Activated naive CD8-positive, alpha-beta T cell treated with anti-CD3 and anti-CD28 coated beads, Interleukin-2, amount 50 U/mL, for 24 hours (primary cell): ENCODE results near the gene SPDEF.

Source experiments
- ATAC-seq: fragments of 150-1000 bp; cut with Tn5 transposase; one replicate; pipeline ENCODE4 v1.10.0; 2021
- DNase-seq: peaks from one replicate; pipeline ENCODE4 v3.0.0; 2021
- H3K27ac Mint-ChIP-seq: one replicate; pipeline ENCODE4 v1.8.0; 2021; ENCODE audit warnings: mild to moderate bottlenecking, mixed read lengths
- H3K27me3 Mint-ChIP-seq: one replicate; pipeline ENCODE4 v1.8.0; 2021; ENCODE audit warnings: mixed read lengths
- H3K36me3 Mint-ChIP-seq: one replicate; pipeline ENCODE4 v1.8.0; 2021; ENCODE audit warnings: low read depth, mixed read lengths
- H3K4me1 Mint-ChIP-seq: one replicate; pipeline ENCODE4 v1.8.0; 2021; ENCODE audit warnings: mixed read lengths
- H3K4me3 Mint-ChIP-seq: one replicate; pipeline ENCODE4 v1.8.0; 2021; ENCODE audit warnings: mild to moderate bottlenecking, moderate library complexity, mixed read lengths
- H3K9me3 Mint-ChIP-seq: one replicate; pipeline ENCODE4 v1.8.0; 2021; ENCODE audit warnings: mixed read lengths

Gene SPDEF

GRCh38 chr6:34526241-34526972 is 29.7 kb downstream of the SPDEF start:
- Mint-ChIP-seq H3K36me3 (no peaks in the 10 kb centered on the region), H3K4me3 (no peak overlapping the region), H3K27me3 (no peaks in the 10 kb centered on the region), H3K27ac (no peak overlapping the region), H3K4me1 (peaks cover 6% of the 10 kb centered on the region), H3K9me3 (no peaks in the 10 kb centered on the region)
- no peak for DNase-seq
- no peak for ATAC-seq

DNA sequence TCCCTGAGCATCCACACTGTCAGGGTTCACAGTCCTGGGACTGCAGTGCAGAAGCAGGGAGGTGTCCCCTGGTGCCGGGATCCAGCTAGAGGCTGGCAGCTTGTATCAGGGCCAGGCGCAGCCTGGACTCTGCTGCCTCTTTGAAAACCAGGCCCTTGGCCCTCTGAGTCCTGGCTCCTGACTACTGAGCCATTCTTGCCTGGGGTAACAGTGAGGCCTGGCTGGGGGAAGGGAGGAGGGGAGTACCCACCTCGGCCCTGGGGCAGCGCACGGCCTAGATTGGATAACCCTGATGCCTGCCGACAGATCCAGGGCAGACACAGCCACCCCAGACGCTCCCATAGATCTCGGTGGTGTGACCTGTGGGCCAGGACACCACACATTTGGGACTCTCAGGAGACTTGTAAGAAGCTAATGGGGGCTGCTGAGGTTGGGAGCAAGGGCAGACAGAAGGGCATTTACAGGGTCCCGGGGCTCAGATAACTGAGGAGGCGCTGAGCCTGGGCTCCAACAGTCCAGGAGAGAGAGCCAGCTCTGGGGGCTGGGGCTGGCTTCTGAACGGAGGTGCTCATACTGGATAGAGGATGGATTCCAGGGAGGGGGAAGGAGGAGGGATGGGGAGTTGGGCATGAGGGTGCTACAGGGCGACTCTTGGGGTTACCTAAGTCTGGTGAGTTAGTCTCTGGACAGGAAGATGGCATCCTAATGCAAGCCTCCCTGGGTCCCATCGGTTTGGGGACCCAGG is 30.5 kb downstream of the SPDEF start:
- H3K27ac Mint-ChIP-seq = no peak overlapping the region
- H3K36me3 Mint-ChIP-seq = no peaks in the 10 kb centered on the region
- H3K4me1 Mint-ChIP-seq = peaks cover 6% of the 10 kb centered on the region
- H3K9me3 Mint-ChIP-seq = no peaks in the 10 kb centered on the region
- no peak overlapping the region for H3K4me3 Mint-ChIP-seq
- no peak for DNase-seq
- H3K27me3 Mint-ChIP-seq = no peaks in the 10 kb centered on the region
- no peak for ATAC-seq

DNA sequence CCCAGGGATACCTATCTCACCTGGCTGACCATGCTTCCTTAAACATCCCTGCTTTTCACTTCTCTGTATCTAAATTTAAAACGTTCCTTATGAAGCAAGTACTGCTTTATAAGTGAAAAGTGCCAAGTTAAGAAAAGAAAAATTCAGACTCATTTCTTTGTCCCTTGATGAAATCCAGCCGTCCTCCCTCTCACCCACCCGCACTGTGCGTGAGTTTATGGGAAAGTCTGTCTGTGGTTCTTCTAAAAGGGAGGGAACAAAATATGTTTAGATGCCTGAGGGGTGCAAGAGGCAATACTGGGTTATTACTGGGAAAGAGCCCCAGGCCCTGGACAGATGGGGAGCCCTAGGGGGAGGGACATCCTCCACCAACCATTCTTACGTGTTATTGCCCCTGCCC is 31.2 kb downstream of the SPDEF start:
- ATAC-seq = no peak
- Mint-ChIP-seq H3K4me1 (peaks cover 6% of the 10 kb centered on the region), H3K27ac (no peak overlapping the region)

GRCh38 chr6:34524499-34524898 is 31.6 kb downstream of the SPDEF start:
- H3K36me3 Mint-ChIP-seq = no peaks in the 10 kb centered on the region
- no peaks in the 10 kb centered on the region for H3K9me3 Mint-ChIP-seq
- ATAC-seq (no peak), DNase-seq (no peak)
- no peak overlapping the region for H3K4me3 Mint-ChIP-seq
- no peak overlapping the region for H3K27ac Mint-ChIP-seq
- peaks cover 6% of the 10 kb centered on the region for H3K4me1 Mint-ChIP-seq
- no peaks in the 10 kb centered on the region for H3K27me3 Mint-ChIP-seq

More for the DNA sequence above, 31.2 kb downstream of the SPDEF start:
- H3K9me3 Mint-ChIP-seq = no peaks in the 10 kb centered on the region
- no peak for DNase-seq
- no peaks in the 10 kb centered on the region for H3K27me3 Mint-ChIP-seq
- H3K4me3 Mint-ChIP-seq = no peak overlapping the region
- no peaks in the 10 kb centered on the region for H3K36me3 Mint-ChIP-seq

DNA sequence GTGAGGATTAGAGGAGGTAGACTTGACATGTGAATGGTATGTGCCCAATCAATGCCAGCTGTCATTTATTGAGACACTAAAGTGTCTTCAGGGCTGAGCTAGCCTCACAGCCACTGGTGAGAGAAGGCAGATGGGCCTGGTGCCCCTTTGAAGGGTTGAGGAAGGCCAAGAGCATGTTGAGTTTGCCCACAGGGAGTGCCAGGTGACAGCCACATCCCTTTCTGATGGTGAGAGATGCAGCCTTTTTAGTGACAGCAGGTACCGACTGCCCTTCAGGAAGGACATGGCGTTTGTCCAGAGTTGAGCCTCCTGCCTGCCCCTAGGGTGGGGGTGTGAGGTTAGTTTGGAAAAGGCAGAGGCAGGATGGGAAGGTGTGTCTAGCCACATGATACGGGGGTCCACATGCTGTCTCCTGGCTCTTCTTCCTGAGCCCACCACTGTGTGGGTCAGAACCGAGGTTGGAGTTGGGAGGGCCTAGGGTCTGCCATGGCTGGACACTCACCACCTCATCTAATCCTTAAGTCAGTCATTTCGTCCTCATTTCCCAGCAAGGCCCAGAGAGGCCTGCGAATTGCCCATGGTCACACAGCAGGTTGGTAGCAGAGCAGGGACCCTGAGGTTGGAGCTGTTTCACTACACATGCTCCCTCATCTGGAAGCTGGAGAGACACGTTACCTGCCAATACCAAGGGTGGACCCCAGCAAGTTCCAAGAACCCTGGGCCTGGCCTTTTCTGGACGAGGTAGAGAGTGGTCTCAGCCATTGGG is 32.5 kb downstream of the SPDEF start:
- no peak for DNase-seq
- H3K9me3 Mint-ChIP-seq = no peaks in the 10 kb centered on the region
- no peak overlapping the region for H3K27ac Mint-ChIP-seq
- no peak for ATAC-seq
- H3K4me1 Mint-ChIP-seq = peaks cover 6% of the 10 kb centered on the region
- no peaks in the 10 kb centered on the region for H3K36me3 Mint-ChIP-seq
- no peak overlapping the region for H3K4me3 Mint-ChIP-seq
- no peaks in the 10 kb centered on the region for H3K27me3 Mint-ChIP-seq

DNA sequence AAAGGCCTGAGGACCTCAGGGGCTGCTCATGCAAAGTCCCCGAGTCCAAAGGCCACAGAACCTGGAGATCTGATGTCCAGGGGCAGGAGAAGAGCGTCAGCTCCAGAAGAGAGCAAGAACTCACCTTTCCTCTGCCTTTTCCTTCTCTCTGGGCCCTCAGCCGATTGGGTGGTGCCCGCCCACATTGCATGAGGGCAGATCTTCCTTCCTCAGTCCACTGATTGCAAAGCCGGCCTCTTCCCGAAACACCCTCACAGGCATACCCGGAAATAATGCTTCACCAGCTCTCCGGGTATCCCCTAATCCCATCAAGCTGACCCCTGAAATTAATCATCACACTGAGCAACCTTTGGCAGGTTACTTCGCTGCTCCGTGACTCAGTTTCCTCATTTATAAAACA is 33.4 kb downstream of the SPDEF start:
- Mint-ChIP-seq H3K4me3 (no peak overlapping the region), H3K27ac (no peak overlapping the region), H3K4me1 (peaks cover 6% of the 10 kb centered on the region), H3K27me3 (no peaks in the 10 kb centered on the region), H3K36me3 (no peaks in the 10 kb centered on the region), H3K9me3 (no peaks in the 10 kb centered on the region)
- DNase-seq = no peak
- ATAC-seq = no peak

- H3K27ac Mint-ChIP-seq = no peak overlapping the region
- no peak for ATAC-seq
- no peak overlapping the region for H3K4me3 Mint-ChIP-seq
- no peaks in the 10 kb centered on the region for H3K4me1 Mint-ChIP-seq
- no peaks in the 10 kb centered on the region for H3K9me3 Mint-ChIP-seq
- no peak for DNase-seq
- no peaks in the 10 kb centered on the region for H3K36me3 Mint-ChIP-seq
- peaks cover 4% of the 10 kb centered on the region for H3K27me3 Mint-ChIP-seq
These were observed 34.5 kb downstream of the SPDEF start for GRCh38 chr6:34521463-34522285.

DNA sequence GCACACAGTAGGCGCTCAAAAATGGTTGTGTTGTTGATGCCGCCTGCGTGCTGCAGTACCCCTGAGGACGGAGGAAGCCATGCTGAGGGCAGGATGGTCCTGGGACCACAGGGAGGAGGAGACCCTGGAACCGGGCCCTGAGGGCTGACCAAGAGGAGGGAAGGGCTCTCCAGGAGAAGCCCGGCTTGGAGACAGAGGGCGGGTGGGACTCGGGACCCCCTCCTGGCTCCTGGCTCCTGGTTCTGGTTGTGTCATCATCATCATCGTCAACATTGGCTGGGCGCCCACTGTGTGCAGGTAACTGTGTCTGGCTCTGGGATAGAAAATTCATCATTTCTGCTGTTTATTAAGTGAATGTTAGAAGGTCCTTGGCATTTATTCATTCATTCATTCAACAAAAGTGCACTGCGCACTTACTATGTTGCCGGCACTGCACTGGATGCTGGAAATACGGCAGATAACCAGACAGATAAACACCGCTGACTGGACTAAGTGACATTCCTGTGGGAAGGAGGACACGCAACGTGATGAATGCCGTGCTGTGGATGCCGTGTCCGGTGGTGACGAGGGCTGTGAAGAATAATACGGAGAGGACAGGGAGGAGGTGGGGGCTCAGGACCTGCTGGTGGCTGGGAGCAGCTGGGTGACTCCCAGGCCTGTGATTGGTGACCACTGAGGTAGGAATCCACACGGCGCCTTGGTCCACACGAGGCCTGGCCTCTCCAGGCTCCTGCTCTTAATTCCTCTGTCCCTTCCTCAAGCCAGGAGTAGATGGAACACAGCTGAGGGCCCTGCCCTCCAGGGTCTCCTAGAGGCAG is 35.3 kb downstream of the SPDEF start:
- H3K9me3 Mint-ChIP-seq = no peaks in the 10 kb centered on the region
- peaks cover 4% of the 10 kb centered on the region for H3K27me3 Mint-ChIP-seq
- H3K36me3 Mint-ChIP-seq = no peaks in the 10 kb centered on the region
- no peak overlapping the region for H3K27ac Mint-ChIP-seq
- H3K4me1 Mint-ChIP-seq = no peaks in the 10 kb centered on the region
- DNase-seq (no peak), ATAC-seq (no peak)
- no peak overlapping the region for H3K4me3 Mint-ChIP-seq

DNA sequence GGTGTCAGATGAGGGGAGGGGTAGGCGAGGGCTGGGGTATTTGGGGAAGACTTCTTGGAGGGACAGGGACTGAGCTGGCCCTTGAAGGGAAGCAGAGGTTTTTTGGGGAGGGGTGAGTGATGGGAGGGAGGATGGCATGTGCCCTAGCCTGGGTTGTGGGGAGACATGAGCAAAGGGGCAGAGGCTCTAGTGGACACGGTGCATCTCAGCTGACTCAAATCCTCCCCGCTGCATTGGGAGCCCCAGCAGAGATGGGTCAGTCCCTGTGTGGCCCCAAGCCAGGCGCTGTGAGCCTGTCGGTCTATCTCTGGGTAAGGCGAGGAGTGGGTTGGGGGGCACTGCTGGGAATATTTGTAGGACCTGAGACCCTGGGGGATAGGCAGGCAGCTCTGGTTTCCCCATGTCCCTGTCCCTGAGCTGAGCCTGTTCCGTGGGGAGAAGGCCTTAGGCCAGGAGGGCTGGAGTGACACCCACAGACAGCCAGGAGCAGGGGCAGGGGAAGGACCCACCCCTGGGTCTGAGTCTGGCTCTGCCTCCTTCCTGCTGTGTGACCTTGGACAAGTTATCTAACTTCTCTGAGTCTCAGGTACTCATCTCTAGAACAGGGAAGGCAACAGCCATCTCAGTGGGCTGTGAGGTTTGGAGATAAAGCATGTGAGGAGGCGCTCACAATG is 36.0 kb downstream of the SPDEF start:
- H3K27ac Mint-ChIP-seq = no peak overlapping the region
- no peaks in the 10 kb centered on the region for H3K9me3 Mint-ChIP-seq
- DNase-seq = no peak

DNA sequence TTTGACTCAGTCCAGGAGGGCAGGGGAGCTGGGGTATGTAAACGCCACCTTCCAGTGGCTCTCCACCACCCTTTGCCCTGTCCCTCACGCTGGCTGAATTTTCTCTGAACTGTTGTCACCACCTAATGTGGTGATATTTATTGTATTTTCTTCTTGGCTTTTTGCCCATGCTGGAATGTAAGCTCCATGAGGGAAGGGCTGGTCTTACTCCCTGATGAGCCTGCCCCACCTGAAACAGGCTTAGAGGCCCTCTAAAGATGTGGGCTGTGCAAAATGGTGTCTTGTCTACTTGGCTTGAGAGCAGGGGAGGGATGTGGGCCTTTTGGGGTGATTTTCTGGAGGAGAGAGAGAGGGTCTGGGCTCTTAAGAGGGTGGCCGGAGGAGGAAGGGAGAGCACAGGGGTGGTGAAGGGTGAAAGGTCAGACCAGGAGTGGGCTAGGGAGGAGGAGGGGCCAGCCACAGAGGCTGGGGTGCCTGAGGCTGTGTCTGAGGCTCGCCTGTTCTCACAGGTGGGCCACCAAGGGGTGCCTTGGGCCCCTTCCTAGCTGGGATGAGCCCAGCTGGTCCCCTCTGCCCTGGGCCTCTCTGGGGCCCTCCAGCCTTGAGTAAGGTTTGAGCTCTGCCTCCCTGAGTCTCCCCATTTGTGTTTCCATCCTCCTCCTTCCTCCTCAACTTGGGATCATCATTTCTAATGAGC is 37.3 kb downstream of the SPDEF start:
- ATAC-seq (no peak), DNase-seq (no peak)
- no peaks in the 10 kb centered on the region for H3K4me1 Mint-ChIP-seq
- no peaks in the 10 kb centered on the region for H3K36me3 Mint-ChIP-seq
- H3K27ac Mint-ChIP-seq = no peak overlapping the region
- H3K9me3 Mint-ChIP-seq = no peaks in the 10 kb centered on the region
- no peak overlapping the region for H3K4me3 Mint-ChIP-seq
- peaks cover 7% of the 10 kb centered on the region for H3K27me3 Mint-ChIP-seq

More for the DNA sequence above, 36.0 kb downstream of the SPDEF start:
- no peaks in the 10 kb centered on the region for H3K4me1 Mint-ChIP-seq
- no peak overlapping the region for H3K4me3 Mint-ChIP-seq
- H3K27me3 Mint-ChIP-seq = peaks cover 4% of the 10 kb centered on the region
- no peak for ATAC-seq
- H3K36me3 Mint-ChIP-seq = no peaks in the 10 kb centered on the region

GRCh38 chr6:34517966-34518365 is 38.2 kb downstream of the SPDEF start:
- no peak for ATAC-seq
- H3K27ac Mint-ChIP-seq = no peak overlapping the region
- H3K9me3 Mint-ChIP-seq = no peaks in the 10 kb centered on the region
- H3K4me1 Mint-ChIP-seq = no peaks in the 10 kb centered on the region
- no peak overlapping the region for H3K4me3 Mint-ChIP-seq
- no peaks in the 10 kb centered on the region for H3K36me3 Mint-ChIP-seq
- no peak for DNase-seq
- H3K27me3 Mint-ChIP-seq = peaks cover 7% of the 10 kb centered on the region

GRCh38 chr6:34517461-34517881 is 38.7 kb downstream of the SPDEF start:
- ATAC-seq (no peak), DNase-seq (no peak)
- Mint-ChIP-seq H3K27me3 (peaks cover 7% of the 10 kb centered on the region), H3K9me3 (no peaks in the 10 kb centered on the region), H3K27ac (no peak overlapping the region), H3K4me3 (no peak overlapping the region), H3K4me1 (no peaks in the 10 kb centered on the region), H3K36me3 (no peaks in the 10 kb centered on the region)
